ENCODE measurements around the gene OGDH. TPM values are rescaled to one million over a fixed set of nuclear protein-coding genes. Genes with fewer than 3 reads are reported as not detected.

The OGDH gene
- total RNA-seq, 1 donor from 2014 or later, result 67.1 TPM

- H3K4me1 Mint-ChIP-seq (ENCODE audit: unreplicated experiment), result peaks cover 18% of the 10 kb centered on the region
These were observed 3.4 kb downstream of the OGDH start for GRCh38 chr7:44609829-44610228.

GRCh38 chr7:44615149-44615611 is 8.8 kb downstream of the OGDH start:
- Mint-ChIP-seq H3K9me3 (ENCODE audit: unreplicated experiment) (no peaks in the 10 kb centered on the region), H3K27me3 (ENCODE audit: unreplicated experiment) (peaks cover 3% of the 10 kb centered on the region), H3K27ac (ENCODE audit: unreplicated experiment) (no peak overlapping the region), H3K36me3 (ENCODE audit: low read depth, unreplicated experiment) (no peaks in the 10 kb centered on the region), H3K4me1 (ENCODE audit: unreplicated experiment) (peaks cover 9% of the 10 kb centered on the region), H3K4me3 (ENCODE audit: unreplicated experiment) (no peak overlapping the region)
- TF ChIP-seq, protein P1, sequence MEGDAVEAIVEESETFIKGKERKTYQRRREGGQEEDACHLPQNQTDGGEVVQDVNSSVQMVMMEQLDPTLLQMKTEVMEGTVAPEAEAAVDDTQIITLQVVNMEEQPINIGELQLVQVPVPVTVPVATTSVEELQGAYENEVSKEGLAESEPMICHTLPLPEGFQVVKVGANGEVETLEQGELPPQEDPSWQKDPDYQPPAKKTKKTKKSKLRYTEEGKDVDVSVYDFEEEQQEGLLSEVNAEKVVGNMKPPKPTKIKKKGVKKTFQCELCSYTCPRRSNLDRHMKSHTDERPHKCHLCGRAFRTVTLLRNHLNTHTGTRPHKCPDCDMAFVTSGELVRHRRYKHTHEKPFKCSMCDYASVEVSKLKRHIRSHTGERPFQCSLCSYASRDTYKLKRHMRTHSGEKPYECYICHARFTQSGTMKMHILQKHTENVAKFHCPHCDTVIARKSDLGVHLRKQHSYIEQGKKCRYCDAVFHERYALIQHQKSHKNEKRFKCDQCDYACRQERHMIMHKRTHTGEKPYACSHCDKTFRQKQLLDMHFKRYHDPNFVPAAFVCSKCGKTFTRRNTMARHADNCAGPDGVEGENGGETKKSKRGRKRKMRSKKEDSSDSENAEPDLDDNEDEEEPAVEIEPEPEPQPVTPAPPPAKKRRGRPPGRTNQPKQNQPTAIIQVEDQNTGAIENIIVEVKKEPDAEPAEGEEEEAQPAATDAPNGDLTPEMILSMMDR (IDR thresholded peaks at IDR 0.05; ENCODE audit: unreplicated experiment), result no peak
- no peak for DNase-seq (ENCODE audit: low spot score)

More at GRCh38 chr7:44609829-44610228, 3.4 kb downstream of the OGDH start:
- peaks cover 5% of the 10 kb centered on the region for H3K36me3 Mint-ChIP-seq (ENCODE audit: low read depth, unreplicated experiment)
- H3K9me3 Mint-ChIP-seq (ENCODE audit: unreplicated experiment), result no peaks in the 10 kb centered on the region
- H3K27ac Mint-ChIP-seq (ENCODE audit: unreplicated experiment), result no peak overlapping the region
- H3K4me3 Mint-ChIP-seq (ENCODE audit: unreplicated experiment), result no peak overlapping the region
- no peak for DNase-seq (ENCODE audit: low spot score)
- H3K27me3 Mint-ChIP-seq (ENCODE audit: unreplicated experiment), result peaks cover 7% of the 10 kb centered on the region
- TF ChIP-seq, protein P1 (IDR thresholded peaks at IDR 0.05; ENCODE audit: unreplicated experiment), result no peak

- no peak for DNase-seq (ENCODE audit: low spot score)
- Mint-ChIP-seq H3K36me3 (ENCODE audit: low read depth, unreplicated experiment) (no peaks in the 10 kb centered on the region), H3K27ac (ENCODE audit: unreplicated experiment) (no peak overlapping the region), H3K9me3 (ENCODE audit: unreplicated experiment) (no peaks in the 10 kb centered on the region), H3K4me3 (ENCODE audit: unreplicated experiment) (no peak overlapping the region), H3K27me3 (ENCODE audit: unreplicated experiment) (peaks cover 3% of the 10 kb centered on the region), H3K4me1 (ENCODE audit: unreplicated experiment) (peaks cover 9% of the 10 kb centered on the region)
- TF ChIP-seq, protein P1 (IDR thresholded peaks at IDR 0.05; ENCODE audit: unreplicated experiment), result no peak
These were observed 9.4 kb downstream of the OGDH start for GRCh38 chr7:44615793-44616192.

- peaks cover 3% of the 10 kb centered on the region for H3K27me3 Mint-ChIP-seq (ENCODE audit: unreplicated experiment)
- H3K9me3 Mint-ChIP-seq (ENCODE audit: unreplicated experiment), result no peaks in the 10 kb centered on the region
- TF ChIP-seq, protein P1 (IDR thresholded peaks at IDR 0.05; ENCODE audit: unreplicated experiment), result no peak
- H3K4me3 Mint-ChIP-seq (ENCODE audit: unreplicated experiment), result no peak overlapping the region
- H3K4me1 Mint-ChIP-seq (ENCODE audit: unreplicated experiment), result peaks cover 11% of the 10 kb centered on the region
- no peak overlapping the region for H3K27ac Mint-ChIP-seq (ENCODE audit: unreplicated experiment)
- H3K36me3 Mint-ChIP-seq (ENCODE audit: low read depth, unreplicated experiment), result no peaks in the 10 kb centered on the region
- DNase-seq (ENCODE audit: low spot score), result no peak
These were observed 10.1 kb downstream of the OGDH start for GRCh38 chr7:44616545-44616944.

DNA sequence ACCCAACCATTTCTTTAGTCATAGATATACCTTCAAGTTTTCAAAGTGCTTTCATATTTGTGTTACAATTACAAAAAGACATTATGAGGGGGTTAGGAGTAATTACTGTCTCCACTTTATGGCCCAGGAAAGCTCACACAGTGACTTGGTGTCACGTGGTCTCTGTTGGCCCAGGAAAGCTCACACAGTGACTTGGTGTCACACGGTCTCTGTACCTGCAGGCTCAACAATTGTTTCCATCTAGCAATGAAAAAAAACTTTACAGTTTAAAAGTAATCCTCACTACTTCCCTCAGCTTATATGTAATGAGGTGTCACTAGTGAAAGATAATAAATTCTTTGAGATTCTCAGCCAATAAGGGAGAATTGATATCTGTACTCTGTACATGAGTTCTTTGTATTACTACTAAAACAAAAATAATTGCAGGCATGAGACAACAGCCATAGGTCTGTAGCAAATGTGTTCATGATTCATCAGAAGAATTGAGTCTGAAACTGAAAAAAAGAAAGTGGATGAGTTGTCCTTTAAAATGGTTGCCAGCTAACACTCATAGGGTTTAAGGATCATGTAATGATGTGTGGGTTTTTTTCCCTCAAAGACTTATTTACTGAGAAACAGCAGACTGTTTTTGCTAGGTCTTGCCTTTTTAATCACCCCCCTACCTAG is 10.9 kb downstream of the OGDH start:
- H3K4me1 Mint-ChIP-seq (ENCODE audit: unreplicated experiment), result peaks cover 11% of the 10 kb centered on the region
- H3K4me3 Mint-ChIP-seq (ENCODE audit: unreplicated experiment), result no peak overlapping the region
- H3K36me3 Mint-ChIP-seq (ENCODE audit: low read depth, unreplicated experiment), result no peaks in the 10 kb centered on the region
- TF ChIP-seq, protein P1 (IDR thresholded peaks at IDR 0.05; ENCODE audit: unreplicated experiment), result no peak
- H3K27ac Mint-ChIP-seq (ENCODE audit: unreplicated experiment), result no peak overlapping the region
- peaks cover 3% of the 10 kb centered on the region for H3K27me3 Mint-ChIP-seq (ENCODE audit: unreplicated experiment)
- no peaks in the 10 kb centered on the region for H3K9me3 Mint-ChIP-seq (ENCODE audit: unreplicated experiment)
- DNase-seq (ENCODE audit: low spot score), result no peak
